Activated T-helper 9 cell treated with anti-CD3 and anti-CD28 coated beads, Interleukin-2, amount 50 U/mL, for 16 hours (primary cell): ENCODE measurements around the gene ENAH.
"Not testable (repeated sequence)": the region's sequence is repeated elsewhere in the genome, so short reads cannot be mapped to it uniquely, and the experiment has no call there.

Experiments
- DNase-seq: peaks from one replicate; pipeline ENCODE4 v3.0.0-alpha.2; 2020; ENCODE audit warnings: low read depth

ENAH gene

GRCh38 chr1:225525377-225525776 lies 127.5 kb downstream of the ENAH start:
- no peak for DNase-seq

DNA sequence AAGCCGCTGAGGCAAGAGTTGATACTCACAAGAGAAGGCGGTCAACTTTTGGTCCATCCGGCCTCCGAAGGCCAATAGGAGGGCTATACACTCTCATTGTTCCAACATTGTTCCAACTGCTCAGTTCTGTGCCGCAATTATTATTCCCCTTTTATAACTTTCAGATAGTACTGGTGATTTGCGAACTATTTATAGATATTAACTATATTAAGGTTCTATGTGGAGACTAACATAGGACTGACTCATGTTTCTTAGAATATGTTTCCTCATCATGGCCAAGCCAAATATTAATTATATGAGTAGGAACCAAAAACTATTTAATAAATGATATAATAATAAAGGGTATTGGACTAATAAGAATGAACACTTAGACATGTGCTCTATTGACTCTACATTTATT lies 128.4 kb downstream of the ENAH start:
- no peak for DNase-seq

DNA sequence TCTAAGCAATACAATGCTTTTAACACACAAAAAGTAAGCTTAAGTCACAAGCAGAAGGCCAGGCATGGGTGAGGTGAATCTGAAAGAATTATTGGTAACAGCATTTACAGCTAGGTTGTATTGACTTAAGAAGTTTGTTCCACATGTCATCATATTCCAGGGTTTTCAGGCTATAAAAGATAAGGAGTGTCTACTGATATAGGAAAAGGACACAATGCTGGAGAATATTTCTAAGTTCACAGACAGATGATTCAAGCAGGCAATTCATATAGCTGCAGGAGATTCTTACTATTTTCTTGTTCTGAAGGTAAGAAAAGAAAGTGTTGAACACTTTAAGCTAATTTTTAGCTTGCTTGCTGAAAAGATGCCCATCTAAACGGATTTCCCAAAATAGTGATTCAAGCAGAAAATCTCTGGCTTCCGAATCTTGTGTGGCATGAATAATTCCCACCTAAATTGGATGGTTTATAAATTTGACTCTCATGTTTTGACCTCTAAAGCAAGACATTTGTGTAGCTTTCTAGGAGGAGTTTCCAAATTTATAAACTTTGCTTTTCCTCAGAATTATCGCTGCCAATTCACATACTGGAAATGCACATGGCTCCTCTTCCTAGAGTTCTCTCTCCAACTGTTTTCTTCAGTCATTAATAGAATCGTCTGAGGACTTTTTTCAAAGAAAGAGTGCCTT lies 129.5 kb downstream of the ENAH start:
- DNase-seq = no peak

DNA sequence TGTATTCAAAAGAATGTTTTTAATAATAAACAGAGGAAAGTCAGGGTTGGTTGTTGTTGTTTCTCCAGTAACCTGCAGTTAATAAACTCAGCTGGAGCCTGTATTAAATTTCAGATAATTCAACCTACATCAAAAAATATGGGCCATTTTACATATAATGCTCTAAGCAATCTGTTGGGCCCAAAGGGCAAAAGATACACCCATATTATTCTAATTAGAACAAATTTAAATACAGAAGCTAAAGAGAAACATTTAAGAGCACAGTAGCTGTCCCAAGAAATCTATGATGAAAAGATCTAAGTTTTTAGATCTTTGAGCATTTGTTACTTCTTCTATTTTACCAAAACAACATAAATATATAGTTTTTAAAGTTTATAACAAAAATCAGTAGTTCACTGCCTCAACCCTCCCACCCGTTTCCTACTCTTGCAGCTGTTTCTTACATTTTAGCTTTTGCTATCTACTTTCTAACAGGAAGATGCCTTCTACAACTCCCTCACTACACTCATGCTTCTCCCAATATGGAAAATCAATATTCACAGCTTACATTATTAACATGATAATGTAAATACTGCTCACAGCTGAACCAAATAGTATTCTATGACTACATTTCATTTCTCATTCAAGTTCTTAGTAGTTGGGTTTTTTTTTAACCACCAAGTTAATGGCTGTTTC lies 130.2 kb downstream of the ENAH start:
- DNase-seq = no peak

DNA sequence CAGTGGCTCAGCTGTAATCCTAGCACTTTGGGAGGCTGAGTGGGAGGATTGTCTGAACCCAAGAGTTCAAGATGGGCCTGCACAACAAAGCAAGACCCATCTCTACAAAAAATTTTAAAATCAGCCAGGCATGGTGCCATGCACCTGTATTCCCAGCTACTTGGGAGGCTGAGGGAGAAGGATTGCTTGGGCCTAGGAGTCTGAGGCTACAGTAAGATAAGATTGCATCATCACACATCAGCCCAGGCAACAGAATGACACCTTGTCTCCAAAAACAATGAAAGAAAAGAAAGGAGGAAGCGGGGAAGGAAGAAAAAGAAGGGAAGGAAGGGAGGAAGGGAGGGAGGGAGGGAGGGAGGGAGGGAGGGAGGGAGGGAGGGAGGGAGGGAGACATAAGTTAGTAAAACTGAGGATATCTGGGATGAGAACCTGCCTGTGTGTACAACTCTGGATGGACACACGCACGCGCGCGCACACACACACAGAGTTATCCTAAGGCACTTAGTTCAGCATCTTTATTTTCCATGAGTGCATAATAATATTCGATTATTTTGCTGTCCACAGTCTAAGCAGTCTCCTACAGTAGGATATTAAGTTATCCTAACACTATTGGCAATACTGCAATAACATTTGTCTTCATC lies 132.2 kb downstream of the ENAH start:
- DNase-seq = no peak

- no peak for DNase-seq
Observed at GRCh38 chr1:225519166-225519863, 133.6 kb downstream of the ENAH start.

DNA sequence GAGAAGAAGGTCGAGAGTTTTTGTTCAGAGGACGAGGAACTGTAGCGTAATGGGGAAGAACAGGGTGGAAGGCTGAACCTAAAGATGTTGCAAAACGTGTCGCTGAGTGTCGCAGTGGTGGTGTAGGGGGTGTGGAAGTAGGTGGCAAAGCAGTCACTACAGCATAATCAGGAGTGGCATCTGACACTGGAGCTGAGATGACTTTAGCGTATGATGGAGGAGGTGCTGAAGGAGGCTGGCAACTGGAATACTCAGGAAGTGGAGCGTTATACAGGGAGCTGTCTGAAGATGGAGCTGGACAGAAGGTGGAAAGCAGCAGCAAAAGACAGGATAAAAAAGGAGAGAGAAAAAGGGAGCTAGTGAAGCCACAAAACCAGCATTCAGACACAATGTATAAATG lies 135.2 kb downstream of the ENAH start:
- DNase-seq = no peak

- DNase-seq = no peak
Observed at GRCh38 chr1:225517221-225517620, 135.7 kb downstream of the ENAH start.

- no peak for DNase-seq
Observed at GRCh38 chr1:225514671-225515081, 138.2 kb downstream of the ENAH start.

- not testable (repeated sequence) for DNase-seq
Observed at GRCh38 chr1:225513576-225513975, 139.3 kb downstream of the ENAH start.

GRCh38 chr1:225511828-225512381 lies 141.0 kb downstream of the ENAH start:
- no peak for DNase-seq

DNA sequence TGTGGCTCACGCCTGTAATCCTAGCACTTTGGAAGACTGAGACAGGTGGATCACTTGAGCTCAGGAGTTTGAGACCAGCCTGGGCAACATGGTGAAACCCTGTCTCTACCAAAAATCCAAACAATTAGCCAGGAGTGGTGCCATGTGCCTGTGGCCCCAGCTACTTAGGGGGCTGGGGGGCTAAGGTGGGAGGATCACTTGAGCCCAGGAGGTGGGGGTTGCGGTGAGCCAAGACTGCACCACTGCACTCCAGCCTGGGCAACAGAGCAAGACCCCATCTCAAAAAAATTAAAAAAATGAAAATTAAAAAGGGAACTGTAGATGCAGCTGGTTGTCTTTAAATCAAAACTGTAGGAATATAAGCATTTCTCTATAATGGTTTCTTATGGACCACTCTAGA lies 142.2 kb downstream of the ENAH start:
- DNase-seq = not testable (repeated sequence)

DNA sequence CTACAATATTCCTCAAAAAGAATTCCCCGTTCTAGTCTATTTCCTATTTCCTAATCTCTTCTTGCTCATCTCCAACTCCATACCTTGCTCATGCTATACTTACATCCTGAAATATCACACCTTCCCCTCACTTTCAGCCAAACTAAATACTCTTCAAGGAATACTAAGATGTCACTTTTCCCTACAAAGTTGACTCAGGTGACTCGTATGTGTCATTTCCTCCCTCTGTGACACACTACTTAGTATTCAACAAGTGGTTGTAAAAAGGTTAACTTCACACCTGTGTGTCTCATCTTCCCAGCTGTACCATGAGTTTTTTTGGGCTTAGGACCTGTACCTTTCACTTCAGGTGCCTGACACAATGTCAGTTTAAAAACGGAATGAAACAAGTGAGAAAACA lies 143.2 kb downstream of the ENAH start:
- DNase-seq = no peak

DNA sequence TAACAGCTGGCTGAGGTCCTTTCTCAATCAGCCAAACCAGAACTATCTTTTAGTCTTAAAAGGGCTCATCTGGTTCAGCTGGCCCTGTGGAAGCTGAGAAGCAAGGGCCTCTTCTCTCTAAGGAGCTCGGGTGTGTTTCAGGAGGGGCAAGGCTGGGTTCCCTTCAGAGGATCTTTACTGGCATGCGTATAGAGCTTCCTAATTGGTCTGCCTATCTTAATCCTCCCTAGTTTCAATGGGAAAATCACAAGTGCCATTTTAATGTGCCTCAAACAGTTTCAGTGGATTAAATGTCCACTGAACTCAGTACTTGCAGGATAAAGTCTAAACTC lies 143.6 kb downstream of the ENAH start:
- DNase-seq = no peak

DNA sequence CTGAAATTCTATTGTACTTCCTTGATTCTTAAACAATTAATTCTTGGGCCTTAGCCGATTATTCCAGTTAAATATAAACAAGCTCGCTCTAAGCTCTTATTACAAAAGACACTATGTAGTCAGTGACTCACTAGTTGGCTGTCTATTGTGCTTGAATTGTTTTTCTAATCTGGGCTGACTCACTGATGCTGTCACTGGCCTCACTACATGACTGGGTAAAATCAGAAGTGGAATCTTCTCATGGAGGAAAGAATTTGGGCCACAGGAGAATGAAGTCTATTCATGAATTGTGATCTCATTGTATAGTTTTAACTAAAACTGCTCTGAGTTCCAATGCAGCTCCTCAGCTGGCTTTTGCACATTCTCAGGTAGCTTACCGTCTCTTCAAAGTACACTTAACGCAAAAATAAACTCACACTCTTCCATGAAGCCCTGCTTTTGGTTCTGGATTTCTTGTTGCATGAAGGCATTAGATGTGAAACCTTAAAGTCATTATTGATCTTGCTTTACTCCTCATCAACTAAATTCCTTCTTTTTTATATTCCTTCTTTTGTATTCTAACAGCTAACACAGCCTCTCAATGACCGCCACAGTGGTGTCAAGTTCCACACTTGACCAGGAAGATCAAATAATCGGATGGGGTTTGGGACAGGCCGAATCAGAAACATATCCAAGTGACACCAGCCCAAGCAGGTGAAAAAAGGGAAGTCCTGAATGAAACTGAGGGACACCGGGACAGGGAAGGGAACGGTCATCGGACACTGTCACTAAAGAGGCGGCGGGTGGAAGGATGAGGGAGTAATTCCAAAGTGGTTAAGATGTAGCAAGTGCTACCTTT lies 144.2 kb downstream of the ENAH start:
- DNase-seq = no peak

DNA sequence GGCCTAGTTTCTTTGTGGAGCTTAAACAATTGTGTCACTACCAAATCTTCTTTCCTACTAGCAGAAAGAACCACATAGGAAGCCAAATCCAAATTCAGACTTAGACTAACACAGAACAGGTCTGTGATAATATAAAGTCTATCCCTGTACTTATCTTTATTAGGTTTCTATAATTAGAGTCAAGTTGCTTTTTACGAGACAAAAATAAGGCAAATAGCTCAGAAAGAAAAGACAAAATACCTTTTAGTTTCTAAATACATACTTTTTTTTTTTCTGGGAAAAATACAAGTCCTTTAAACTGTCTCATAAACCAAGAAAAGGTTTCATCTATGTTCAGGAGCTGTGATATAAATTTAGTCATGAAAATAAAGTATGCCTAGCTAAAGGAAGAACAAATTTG lies 146.2 kb downstream of the ENAH start:
- DNase-seq = no peak

GRCh38 chr1:225504776-225505175 lies 148.1 kb downstream of the ENAH start:
- no peak for DNase-seq

GRCh38 chr1:225500624-225501192 lies 152.2 kb downstream of the ENAH start:
- no peak for DNase-seq

GRCh38 chr1:225498549-225499136 lies 154.3 kb downstream of the ENAH start:
- DNase-seq = no peak

DNA sequence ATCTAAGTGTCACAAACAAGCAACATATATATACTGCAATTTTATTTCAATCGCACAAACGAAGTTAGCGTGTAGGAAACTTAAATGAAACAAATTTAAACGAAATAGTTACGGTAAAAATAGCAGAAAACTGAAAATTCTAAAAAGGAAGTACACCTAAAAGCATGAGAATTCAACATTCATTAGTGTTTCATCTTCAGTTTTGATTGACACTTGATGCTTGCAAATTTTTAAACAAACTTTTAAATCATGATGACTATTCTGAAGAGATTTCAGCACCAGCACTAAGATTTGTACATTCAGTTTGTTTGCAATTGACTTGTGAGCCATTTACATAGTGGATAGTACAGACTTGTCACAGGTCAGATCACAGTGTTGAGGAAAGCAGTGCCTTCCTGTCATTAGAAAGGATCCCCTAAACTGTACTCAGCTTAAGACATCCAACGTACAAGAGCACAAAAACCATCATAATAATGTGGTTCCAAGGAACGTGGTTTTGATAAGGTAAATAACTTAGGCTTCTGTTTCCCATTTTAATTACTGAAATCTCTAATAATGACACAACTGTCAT lies 158.0 kb downstream of the ENAH start:
- DNase-seq = no peak
